HUDEP-2 (cell line): ENCODE results near the gene CACNA2D3.

Source experiments
- DNase-seq, 76 experiments: peaks; one replicate each; lab custom pipeline; 2025; ENCODE audit not compliant: unreplicated experiment in 76 of 76; lab: John Stamatoyannopoulos, UW

Gene CACNA2D3

DNA sequence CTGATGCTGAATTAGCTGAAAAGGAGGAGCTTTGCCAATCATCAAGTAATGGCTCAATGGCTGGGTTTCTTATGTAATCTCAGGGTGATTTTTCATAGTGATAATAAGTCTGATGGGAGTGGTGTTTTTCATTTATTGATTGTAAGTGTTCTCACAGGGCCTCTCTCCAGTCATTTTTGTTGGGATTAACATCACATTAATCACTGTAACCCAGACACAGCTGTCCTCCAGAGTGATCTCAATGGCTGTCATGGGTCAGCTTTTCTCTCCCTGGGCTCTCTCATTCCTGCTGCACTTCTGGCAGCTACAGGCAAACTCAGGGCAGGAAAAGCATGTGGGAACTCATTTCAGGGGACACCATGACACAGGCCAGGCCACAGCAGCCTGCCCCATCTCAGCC, 642.6 kb downstream of the CACNA2D3 start:
- DNase-seq = no peak

DNA sequence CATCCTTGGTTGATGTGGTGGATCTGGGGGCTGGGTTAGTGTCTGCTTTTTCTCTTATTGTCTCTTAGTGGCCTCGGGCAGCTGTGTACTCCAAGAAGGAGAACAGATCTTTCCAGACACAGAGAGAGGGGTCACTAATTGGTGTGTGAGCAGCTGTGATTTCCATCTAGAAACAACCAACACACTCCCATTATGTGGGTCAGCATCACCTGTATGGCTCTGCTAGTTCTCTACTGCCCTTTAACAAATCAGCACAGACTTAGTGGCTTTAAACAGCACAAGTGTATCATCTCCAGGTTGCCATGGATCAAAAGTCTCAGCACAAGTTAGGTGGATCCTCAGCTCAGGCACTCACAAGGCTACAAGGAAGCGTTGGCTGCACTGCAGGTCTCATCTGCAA, 648.7 kb downstream of the CACNA2D3 start:
- DNase-seq = no peak

DNA sequence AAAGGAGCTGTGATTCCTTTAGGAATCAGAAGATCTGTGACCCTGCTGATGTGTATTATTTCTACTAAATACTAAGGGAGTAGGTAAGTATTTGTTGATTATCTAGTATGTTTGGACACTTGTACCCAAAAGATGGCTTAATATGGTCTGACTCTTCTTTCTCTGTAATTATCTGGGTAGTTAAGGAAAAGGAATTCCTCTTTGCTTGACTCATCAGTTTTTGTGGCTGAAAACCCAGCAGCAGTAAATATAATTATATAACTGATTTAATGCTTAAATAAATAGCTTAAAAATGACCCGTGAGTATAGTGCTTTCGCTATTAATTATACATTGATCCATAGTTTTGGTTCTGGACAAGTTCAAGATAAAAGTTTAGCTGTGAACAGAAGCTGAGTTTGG, 649.7 kb downstream of the CACNA2D3 start:
- DNase-seq = no peak

DNA sequence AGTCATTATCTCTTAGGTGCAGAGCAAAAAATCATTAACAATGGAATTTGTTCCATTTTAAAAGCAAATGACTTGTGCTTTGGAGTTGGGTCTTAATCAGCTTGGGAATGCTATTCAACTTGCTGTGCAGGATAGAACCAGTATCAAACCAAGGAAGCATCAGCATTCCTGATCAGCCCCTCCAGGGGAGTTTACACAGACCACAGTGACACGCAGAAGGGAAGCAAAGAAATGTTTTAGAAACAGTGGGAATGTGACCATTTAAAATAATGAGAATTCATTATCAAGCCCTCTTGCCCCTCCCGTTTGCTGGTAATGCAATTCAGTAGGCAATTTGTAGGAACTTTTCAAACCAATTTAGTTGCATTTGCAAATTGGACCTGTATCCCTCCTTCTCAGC, 650.4 kb downstream of the CACNA2D3 start:
- DNase-seq = no peak

DNA sequence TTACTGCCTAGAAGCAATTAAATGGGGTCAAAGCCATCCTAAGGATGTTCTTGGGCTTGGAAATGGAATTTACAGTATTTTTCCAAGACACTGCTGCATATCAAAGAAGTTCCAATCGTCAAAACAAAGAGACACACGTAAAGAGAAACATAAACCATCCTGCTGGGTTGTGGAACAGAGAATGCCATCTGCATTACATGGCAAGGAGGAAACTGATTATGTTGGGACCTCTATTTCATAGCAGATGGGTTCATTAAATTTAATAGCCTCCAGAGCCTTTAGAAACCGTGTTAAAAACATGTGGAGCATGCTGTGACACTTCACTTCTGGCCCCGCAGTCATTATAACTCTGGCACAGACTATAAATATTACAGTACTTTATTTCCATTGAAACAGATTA, 650.9 kb downstream of the CACNA2D3 start:
- no peak for DNase-seq

DNA sequence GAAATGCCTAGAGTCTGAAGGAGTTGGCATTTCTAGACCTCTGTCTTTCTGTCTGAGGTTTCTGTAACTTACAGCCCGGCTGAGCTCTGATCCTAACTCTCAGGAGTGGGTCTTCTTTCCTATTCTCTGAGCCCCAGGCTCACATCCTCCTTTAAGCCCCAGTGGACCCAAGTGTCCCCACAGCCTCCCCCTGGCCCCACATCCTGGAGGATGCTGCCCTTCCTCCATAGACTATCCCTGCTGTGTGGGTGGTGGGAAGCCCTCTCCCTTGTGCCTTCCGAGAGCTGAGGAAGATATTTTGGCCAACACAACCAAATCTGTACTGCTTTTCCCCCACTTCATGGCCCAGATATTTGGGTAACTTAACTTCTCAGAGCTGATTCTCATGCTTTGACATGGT, 654.2 kb downstream of the CACNA2D3 start:
- no peak for DNase-seq

DNA sequence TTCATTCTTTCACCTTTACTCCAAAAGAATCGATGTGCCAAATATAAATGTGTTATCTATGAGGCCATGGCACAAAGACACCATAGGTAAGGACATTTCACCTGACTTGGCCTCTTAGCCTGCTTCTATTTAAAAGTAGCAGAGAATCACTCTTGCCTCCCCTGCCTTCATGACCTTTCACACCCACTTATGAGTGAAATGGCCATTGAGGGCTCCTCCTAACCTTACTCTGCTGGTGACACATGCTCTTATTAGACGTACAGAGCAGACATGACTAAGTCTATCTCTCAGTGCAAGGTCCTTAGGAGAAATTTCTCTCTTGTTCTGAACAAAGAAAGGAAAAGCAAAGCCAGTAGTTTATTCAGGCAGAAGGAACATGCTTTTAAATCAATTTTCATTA, 654.8 kb downstream of the CACNA2D3 start:
- no peak for DNase-seq

DNA sequence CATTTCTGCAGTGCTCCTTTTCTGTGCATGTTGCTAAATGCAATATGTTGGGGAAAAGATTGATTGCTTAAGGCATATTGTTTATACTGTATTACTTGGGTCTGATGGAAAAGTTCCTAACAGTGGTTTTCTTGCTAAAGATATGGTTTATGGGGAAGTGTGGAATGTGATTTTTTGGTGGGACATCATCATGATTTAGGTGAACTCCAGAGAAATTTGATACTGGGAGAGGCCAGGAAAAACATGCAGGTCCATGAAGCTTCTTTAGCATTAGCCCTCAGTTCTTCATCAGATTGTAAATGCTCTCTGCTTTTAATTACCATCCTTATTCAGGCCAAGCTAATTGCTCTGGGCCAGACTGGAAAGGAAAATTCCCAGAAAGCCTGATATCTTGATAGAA, 658.0 kb downstream of the CACNA2D3 start:
- DNase-seq = no peak

DNA sequence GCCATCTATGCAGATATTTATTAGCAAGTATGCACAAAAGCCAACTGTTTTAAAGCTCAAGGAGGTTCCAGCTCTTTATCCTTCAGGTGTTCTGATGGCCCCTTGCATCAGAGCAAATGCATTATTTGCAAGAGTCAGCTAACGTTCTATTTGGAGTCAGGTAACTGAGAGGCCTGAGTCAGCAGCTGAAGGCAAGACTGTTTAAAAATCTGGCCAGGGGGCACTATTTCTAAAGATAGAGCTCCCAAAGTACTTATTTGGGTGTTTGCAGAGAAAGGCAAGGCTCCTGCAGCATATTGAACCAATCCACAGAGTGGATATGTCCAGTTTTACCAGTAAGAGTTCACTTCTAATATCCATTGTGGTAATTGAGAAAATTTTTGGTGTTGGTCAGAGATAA, 659.4 kb downstream of the CACNA2D3 start:
- DNase-seq = no peak

DNA sequence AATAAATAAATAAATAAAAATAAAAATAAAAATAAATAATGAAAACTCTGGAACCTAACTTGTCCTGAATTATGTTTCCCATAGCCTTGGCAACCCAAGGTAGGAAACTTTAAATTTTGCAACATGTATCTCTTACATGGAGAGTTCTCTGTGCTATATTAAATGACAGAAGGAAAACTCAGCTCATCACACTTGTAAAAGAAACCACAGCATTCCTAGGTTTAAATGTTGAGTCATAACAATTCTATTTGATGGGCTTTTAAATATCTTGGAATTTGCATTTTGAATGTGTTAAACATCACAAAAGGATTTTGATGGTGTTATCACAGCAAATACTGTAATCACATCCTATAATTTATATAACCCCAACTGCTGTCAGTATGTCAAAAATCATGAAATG, 661.3 kb downstream of the CACNA2D3 start:
- DNase-seq = no peak

DNA sequence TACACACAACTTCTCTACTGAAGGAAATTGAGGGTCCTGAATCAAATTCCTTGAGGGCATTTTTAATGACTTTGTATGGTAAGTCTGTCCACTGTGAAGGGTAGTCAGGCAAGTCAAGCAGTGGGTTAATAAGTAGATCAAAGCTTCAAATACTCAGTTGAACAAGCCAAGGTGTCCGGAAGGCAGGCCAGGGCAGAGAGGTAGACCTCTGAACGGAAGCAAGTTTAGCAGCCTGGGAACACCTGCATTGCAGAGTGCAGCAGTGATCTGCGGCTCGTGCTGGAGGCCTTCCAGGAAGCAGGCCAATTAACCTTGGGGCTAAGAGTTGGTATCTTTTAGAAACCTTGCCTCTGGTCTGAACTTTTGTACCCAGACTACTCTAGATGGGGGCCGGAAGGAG, 661.7 kb downstream of the CACNA2D3 start:
- no peak for DNase-seq

DNA sequence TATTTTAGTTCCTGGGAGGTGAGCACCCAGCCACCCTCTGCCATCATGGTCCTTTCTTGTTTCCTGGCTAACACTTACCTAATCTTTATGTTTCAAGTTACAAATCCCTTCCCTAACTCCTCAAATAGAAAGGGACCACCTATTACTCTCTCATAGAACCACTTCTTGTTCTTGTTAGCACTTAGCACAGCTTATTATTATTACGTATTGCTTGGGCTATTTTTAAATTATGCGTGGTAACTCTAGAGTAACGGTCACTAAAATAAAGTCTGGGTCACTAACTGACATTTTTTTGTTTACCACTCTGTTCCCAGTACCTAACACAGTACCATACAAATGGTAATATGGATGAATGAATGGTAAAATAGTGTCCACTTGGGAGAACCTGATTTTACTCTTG, 663.6 kb downstream of the CACNA2D3 start:
- no peak for DNase-seq

DNA sequence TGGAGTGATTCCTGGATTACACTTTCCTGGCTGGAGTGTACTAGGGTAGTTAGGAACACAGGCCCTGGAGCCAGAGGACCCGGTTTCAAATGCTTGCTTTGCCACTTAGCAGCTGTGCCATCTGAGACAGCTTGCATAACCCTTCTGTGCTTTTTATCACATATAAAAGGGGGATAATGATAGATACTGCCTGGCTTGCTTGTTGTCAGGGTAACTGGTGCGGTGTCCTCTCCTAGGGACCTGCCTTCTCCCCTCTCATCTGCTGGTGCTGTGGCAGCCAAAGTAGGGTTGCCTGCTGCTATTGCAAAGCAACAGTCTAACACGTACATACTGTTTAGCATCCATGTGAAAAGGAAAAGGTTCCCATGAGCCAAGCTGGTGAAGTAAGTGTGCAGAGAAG, 667.7 kb downstream of the CACNA2D3 start:
- DNase-seq = no peak

DNA sequence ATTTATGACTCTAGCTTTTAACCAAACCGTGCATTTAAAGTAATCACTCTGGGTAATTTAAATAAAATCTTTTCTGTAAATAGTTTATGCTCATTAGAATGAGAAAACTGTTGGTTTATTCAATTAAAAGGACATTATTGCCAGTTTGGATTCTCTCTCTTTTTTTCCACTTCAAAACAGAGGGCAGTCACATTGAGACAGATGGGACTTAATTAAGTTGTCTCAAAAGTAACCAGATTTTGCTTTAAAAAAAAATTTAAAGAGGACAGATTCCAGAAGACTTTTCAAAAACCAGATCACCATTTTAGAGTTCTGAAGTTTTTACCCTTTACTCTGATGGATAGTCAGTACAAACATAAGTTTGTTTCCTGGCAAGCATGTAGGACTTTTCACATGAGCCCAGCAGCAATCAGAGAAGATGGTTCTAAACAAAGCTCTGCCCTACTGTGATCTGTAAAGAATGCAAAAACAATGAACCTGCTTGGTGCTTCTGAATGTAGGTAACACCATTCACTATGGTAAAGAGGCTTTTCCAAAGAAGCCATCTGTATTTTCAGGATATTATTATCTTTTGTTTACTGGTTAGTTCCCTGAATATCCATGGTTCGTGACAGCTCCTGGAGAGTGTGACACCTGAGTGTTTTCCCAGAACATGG, 669.3 kb downstream of the CACNA2D3 start:
- DNase-seq = no peak

DNA sequence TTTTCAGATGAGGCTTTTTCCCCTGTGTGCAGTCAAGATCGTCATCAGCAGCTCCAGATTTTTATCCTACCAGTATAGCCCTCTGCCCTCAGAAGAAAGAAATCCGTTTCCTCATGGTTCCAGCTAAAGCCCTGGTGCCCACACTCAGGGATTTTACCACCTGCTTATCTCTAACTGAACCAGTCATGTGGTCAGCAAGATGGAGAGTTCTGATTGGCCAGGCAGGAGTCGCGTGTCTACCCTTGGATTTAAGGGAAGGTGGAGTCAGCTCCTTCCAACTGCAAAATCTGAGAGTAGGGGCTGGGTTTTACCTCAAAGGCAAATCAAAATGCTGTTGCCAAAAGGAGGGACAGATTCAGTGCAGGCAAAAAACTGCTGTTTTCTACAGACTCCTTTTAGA, 670.2 kb downstream of the CACNA2D3 start:
- no peak for DNase-seq

DNA sequence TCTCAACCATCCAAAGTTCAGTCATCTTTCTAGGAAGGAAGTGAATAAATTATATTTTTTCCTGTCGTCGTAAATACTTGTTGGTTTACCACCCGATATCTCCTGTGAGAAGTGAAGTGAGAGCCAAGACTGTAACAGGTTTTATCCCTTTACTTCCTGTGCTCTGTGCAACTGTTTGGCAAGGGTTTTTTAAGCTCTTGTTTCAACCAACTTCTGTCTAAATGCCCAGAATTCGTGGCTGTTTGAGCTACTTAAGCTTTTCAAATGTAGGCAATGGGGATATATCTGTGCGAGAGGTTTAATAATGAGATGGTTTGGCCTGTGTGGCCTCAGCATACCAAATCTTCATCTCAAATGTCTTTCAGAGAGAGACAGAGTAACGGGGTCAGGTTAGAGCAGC, 670.8 kb downstream of the CACNA2D3 start:
- no peak for DNase-seq

DNA sequence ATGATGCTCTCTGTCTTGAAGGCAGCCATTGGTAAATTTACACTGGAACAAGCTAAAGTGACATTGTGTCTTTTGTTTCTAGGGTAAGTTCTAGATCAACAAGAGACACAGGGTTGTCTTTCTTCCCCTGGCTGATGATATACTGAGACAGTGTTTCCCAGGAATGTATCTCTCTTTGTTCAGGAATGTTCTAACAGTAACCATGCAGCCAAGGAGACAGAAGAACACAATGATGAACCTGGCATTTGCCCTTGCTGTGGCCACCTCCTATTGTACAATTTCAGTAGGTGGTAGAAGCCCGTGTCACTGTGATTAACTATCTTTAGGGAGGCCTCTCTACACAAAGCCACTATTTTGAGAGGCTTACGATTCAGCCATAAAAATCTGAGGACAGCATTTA, 674.8 kb downstream of the CACNA2D3 start:
- DNase-seq = no peak

DNA sequence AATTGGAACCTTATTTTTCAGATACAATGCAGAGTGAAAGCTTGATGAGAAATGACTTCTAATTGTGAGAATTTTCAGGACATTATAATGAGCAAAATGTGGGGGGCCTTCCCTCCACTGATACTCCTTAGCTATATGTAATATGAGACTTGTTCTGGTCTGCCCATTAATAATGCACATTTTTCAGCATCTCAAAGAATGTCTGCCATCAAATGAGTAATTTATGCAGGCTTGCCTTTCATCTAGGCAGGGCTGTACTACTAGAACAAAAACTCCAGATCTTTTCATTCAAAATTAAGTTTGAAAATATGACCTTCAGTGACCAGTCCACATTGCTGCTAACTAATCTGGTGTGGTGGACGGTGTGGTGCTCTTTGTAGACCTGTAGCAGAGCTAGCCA, 678.1 kb downstream of the CACNA2D3 start:
- no peak for DNase-seq

DNA sequence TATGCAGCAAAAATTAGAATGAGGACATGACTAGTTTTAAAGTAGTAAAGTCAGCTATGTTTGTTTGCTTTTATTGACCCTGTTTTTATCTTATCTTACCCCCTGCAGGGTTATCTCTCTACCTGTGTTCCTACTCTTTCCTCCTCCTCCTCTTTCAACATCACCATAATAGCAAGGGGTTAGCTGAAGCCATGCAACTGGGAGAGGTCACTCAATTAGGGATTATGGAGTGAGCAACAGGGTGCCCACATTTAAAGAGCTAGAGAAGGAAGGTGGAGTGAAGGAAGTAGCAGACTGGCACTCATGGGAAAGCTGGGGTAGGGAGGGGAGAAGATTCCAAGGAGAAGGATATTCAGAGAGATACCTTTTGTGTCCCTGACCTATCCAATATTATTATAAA, 679.6 kb downstream of the CACNA2D3 start:
- no peak for DNase-seq

DNA sequence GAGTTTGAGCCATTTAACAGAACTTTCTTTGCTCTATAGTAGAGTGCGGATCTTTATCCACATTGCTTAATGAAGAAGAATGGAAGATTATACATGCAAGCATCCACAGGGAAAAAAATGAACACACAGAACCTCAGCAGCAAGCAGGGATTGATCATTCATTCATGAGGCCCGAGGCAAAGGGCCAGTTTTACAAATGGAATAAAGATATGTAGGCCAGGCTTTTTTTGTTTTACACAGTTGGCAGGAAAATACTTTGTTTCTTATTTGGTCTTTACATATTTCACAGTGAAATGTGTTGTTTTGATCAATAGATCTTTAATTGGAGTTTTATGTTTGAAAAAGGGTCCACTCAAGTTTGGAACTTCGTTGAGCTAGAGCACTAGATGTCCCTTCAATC, 688.0 kb downstream of the CACNA2D3 start:
- no peak for DNase-seq

DNA sequence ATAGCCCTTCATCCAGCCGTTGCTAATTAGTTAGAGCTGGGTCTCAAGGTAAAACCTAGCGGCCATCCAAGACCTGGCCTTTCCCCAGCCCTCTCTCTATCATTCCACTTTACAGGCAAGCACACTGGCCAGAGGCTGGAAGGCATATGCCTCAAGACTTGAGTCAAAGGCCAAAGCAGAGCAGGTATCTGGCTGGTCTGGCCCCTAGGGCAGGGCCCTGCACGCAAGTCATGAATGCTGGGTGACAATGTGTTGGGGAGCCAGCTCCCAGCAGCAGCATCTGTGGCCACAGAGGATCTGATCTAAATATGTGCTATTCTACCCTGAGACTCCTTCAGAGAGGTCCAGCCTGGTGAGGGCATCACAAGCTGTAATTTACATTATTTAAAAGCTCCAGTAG, 691.9 kb downstream of the CACNA2D3 start:
- no peak for DNase-seq

DNA sequence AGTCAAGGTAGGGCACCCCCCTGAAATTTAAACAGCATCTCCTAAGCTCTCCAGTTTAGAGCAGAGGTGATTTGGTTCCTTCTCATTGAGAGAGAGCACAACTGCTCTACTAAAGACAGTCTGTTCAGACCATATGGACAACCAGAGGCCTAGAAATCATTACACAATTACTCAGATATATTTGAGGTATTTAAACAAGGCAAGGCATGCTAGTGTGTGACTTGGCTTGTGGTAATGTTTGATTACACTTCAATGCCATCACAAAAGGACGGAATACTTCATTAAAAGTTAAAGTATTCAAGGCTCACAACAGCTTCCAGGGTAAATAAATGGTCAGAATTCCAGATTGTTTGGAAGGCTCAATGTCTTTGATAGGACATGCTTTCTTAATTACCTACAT, 695.3 kb downstream of the CACNA2D3 start:
- no peak for DNase-seq

DNA sequence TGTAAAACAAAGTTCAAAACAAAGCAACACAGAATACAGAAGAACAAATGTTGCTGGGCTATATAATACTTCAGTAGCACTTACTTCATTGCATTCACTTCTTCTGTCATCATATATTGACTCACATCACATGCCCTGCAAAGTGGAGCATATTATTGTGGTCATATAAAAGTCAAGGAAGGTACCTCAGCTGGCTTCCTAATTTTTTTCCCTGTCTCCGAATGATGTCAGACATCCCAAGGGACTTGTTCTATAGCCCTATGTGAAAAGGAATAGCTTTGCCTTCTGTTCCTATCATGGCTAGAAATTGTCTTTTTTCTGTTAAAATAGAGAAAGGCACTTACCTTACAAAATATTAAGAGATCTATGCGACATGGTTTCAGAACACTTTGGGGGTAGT, 696.1 kb downstream of the CACNA2D3 start:
- no peak for DNase-seq
